Heart right ventricle (tissue), 16 donors: ENCODE data around the gene DYRK2. TPM values are rescaled to one million over a fixed set of nuclear protein-coding genes. Genes with fewer than 3 reads are reported as not detected.
A peak's percentile ranks its signal among the peaks of the same experiment; 100 is the strongest.

Experiments used
- ATAC-seq, 8 donors: fragments of 200-7000 bp; cut with Tn5 transposase; one replicate each; pipeline ENCODE4 v1.9.1; 2020; ENCODE audit warnings: mild to moderate bottlenecking in 8 of 8, moderate library complexity in 8 of 8, moderate number of reproducible peaks in 1 of 8
- DNase-seq, 2 donors: peaks; one replicate each; pipeline ENCODE4 v3.0.0-alpha.2; 2020
- H3K27ac ChIP-seq, 10 donors: fragments of 200-600 bp; sonication (generic) in 2 of 10; one replicate each; pipeline versions ENCODE4 v1.5.0 to v1.8.0; 2020 to 2022; ENCODE audit warnings: mild to moderate bottlenecking in 3 of 10
- H3K27me3 ChIP-seq, 7 donors: fragments of 200-600 bp; one replicate each; pipeline ENCODE4 v1.8.0; 2021 to 2022; ENCODE audit warnings: mild to moderate bottlenecking in 2 of 7
- H3K36me3 ChIP-seq, 9 donors: fragments of 200-600 bp; sonication (generic) in 1 of 9; one replicate each; pipeline versions ENCODE4 v1.5.0 to v1.8.0; 2020 to 2022; ENCODE audit warnings: mild to moderate bottlenecking in 2 of 9
- H3K4me1 ChIP-seq, 9 donors: fragments of 200-600 bp; sonication (generic) in 1 of 9; one replicate each; pipeline versions ENCODE4 v1.5.0 to v1.8.0; 2020 to 2022; ENCODE audit warnings: mild to moderate bottlenecking in 4 of 9
- H3K4me3 ChIP-seq, 10 donors: fragments of 200-600 bp; sonication (generic) in 2 of 10; one replicate each; pipeline versions ENCODE4 v1.5.0 to v1.8.0; 2020 to 2022; ENCODE audit warnings: mild to moderate bottlenecking in 7 of 10, moderate library complexity in 2 of 10
- H3K9me3 ChIP-seq, 11 donors: fragments of 200-600 bp in 10 of 11; sonication (generic) in 2 of 11; one replicate each; pipeline versions ENCODE4 v1.5.0 to v1.8.0; 2013 to 2022; ENCODE audit warnings: mild to moderate bottlenecking in 2 of 11, control low read depth in 1 of 11, moderate library complexity in 1 of 11
- whole genome bisulfite sequencing, 2 donors: extraction: QIAGEN DNeasy Blood & Tissue Kit; methylation state at CpG; one replicate each; pipeline ENCODE4 v1.1.7; 2013; ENCODE audit warnings: inconsistent platforms in 1 of 2; 5-methylcytosine and 5-hydroxymethylcytosine counted together
- intact Hi-C, 10 donors: fragments of 100-400 bp; cut with DNase I; formaldehyde crosslinking; loops; one replicate each; pipeline versions ENCODE4 v1.11.1 to v1.14.2; 2022
- polyA plus RNA-seq, 2 donors: library from polyadenylated mRNA; stranded (reverse); fragments of 200-250 nt; gene quantifications; one replicate each; pipeline ENCODE4 v1.2.3, GENCODE V29; 2013
- total RNA-seq, 10 donors: library from RNA; stranded (reverse); fragmentation: NEBNext Ultra II Directional in 3 of 10; extraction: Animal tissue kit (Norgen Biotek cat#: 25700) in 3 of 10; gene quantifications; one replicate each; pipeline versions ENCODE4 v1.2.1 to v1.2.4, GENCODE V29; 2021 to 2023
- TF ChIP-seq, protein P1 (sequence below), 9 donors: fragments of 200-600 bp; sonication (generic) in 2 of 9; IDR thresholded peaks; one replicate each; pipeline versions ENCODE4 v1.5.0 to v1.8.0; 2021 to 2022; ENCODE audit warnings: antibody characterized with exemption in 9 of 9, mild to moderate bottlenecking in 5 of 9, moderate library complexity in 1 of 9
- donor health status: Arrhythmogenic right ventricular cardiomyopathy.
- donor health status: ischemic (EF 13 %, LVEDD 7.1; RV severe dilation, severe dysfunction).
- donor health status: healthy with polysubstance abuse.
- donor health status: DM: no; HTN: yes; CAD: no.
- donor health status: DM: no; HTN: no; CAD: no.
- donor health status: ischemic (EF 25% LVEDD 6.9; RV normal size, moderate dysfunction).
- donor health status: ischemic (EF 25% LVEDD 5.7; RV mildly dilated, moderate dysfunction).
- donor health status: healthy.
- donor health status: DM: yes; HTN: yes; CAD: no.
- donor health status: Ischemic cardiomyopathy.
- donor health status: ischemic (EF 35%, LVEDD 5.7; RV mildly dilated, moderate dysfunction).
- donor health status: nonischemic (EF 11% LVEDD 7.7; RV severe dilation, severe dysfunction).
- donor health status: DM: yes; HTN: yes; CAD: no.
- donor health status: PGD.
- donor health status: ischemic (EF 29% LVEDD 5.4; RV normal size, mild dysfunction).
- donor health status: nonischemic (EF 23%, LVEDD 6.1; RV moderate dilation, normal function).

DYRK2 gene
- total and polyA plus RNA-seq, 12 donors, result 6.4 to 55.8 (median 41.9) TPM

DNA sequence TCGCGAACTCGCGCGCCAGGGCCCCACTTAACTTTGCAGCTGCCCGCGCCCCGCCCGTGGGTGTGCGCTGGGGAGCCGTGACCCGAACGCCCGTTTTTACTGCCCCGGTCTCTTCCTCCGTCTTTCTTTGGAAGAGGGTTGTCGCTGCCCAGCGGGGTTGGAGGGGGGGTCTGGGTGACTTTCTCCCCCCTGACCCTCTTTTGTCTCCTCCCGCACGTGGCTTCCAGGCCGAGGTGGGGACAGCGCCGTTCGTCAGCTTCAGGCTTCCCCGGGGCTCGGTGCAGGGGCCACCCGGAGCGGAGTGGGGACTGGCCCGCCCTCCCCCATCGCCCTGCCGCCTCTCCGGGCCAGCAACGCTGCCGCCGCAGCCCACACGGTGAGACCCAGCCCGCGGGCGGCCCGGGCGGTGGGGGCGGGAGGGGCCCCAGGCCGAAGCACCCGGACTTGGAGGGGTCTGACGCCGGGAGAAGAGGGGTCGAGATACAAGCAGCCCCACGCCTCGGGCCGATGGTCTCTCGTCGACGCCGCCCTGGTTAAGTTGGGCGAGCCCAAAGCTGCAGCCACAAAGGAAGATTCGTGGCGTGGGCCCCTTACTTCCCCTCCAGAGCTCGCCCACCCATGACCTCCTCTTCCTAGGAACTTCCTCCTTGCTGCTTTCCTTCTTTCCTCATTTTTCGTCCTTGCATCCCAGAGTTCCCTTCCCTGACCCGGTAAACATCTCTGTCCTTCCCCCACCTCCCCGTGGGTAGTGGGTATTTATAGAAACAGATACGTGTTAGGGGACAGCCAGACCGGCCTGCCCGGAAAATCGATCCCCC lies 1.2 kb downstream of the DYRK2 start:
- Histone ChIP-seq H3K9me3 (no peaks in the 10 kb centered on the region), H3K4me3 (peak overlapping the region; percentile 39 to 99 (median 91)), H3K4me1 (peaks cover 2 to 54% (median 49%) of the 10 kb centered on the region in 9 donors), H3K36me3 (peaks cover 0 to 22% (median 0%) of the 10 kb centered on the region in 9 donors), H3K27ac (peak overlapping the region; percentile 95 to 99 (median 98)), H3K27me3 (no peaks in the 10 kb centered on the region)
- peak; percentile 30 to 80 (median 53) for ATAC-seq
- intact Hi-C loops, result loop anchor here (1.0 to 10.0 kb wide), 18 partner anchors 48 to 382 kb away; partner anchors contain the start of gene CAND1 (in 1 of the 10)
- peak; percentile 57 to 59 for DNase-seq
- TF ChIP-seq, protein P1, sequence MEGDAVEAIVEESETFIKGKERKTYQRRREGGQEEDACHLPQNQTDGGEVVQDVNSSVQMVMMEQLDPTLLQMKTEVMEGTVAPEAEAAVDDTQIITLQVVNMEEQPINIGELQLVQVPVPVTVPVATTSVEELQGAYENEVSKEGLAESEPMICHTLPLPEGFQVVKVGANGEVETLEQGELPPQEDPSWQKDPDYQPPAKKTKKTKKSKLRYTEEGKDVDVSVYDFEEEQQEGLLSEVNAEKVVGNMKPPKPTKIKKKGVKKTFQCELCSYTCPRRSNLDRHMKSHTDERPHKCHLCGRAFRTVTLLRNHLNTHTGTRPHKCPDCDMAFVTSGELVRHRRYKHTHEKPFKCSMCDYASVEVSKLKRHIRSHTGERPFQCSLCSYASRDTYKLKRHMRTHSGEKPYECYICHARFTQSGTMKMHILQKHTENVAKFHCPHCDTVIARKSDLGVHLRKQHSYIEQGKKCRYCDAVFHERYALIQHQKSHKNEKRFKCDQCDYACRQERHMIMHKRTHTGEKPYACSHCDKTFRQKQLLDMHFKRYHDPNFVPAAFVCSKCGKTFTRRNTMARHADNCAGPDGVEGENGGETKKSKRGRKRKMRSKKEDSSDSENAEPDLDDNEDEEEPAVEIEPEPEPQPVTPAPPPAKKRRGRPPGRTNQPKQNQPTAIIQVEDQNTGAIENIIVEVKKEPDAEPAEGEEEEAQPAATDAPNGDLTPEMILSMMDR (IDR thresholded peaks at IDR 0.05), result no peak
- 0 to 1% methylated on average over 58 to 65 of the region's 65 CpGs for WGBS, 2 donors

DNA sequence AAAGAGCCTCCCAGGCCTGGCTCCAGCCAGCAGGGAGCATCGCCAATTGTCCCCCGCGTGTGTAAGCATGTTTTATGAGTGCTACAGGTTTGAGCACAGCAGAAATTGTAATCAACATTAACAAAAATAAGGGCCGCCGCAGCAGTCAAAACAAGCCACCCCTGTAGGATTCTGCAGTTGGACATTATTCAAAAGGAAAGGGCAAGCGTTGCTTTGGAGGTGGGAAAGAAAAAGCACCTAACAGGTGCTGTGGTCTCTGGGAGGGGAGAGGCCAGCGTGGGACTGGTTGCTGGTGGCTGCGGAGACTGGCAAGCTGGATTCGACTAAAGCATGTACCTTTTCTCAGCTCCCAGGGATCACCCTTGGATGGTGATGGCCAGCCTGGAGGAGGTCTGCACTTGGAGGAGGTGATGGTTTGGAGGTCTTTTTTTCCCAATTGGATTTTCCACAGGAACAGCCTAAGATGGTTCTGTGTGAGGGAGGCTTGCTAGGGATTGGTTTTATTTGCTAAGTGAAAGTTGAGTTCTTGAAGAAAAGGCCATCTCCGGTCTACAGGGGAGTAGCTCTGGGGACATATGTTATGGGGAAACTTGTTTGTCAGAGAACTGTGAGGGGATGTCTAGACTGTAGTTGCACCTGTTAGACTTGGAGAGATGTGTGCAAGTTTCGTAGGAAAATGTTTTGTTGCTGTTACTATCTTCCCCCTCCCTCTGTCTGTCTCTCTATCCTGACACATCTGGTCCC lies 2.0 kb downstream of the DYRK2 start:
- TF ChIP-seq, protein P1 (IDR thresholded peaks at IDR 0.05), result no peak
- H3K9me3 ChIP-seq, result no peaks in the 10 kb centered on the region
- WGBS, 2 donors, result 12% methylated on average over 11 of the region's 11 CpGs
- DNase-seq, result peak in 1 of 2 donors; percentile 51
- peak in 1 of 8 donors; percentile 6 for ATAC-seq
- H3K36me3 ChIP-seq, result peaks cover 0 to 22% (median 0%) of the 10 kb centered on the region in 9 donors
- no peaks in the 10 kb centered on the region for H3K27me3 ChIP-seq
- peak overlapping the region; percentile 39 to 99 (median 91) for H3K4me3 ChIP-seq
- peaks cover 6 to 62% (median 55%) of the 10 kb centered on the region in 9 donors for H3K4me1 ChIP-seq
- intact Hi-C loops, result loop anchor here in 7 of 10 donors (1.0 to 10.0 kb wide), 12 partner anchors 47 to 293 kb away; no protein-coding TSS in a partner anchor
- H3K27ac ChIP-seq, result peak overlapping the region; percentile 95 to 99 (median 98)

DNA sequence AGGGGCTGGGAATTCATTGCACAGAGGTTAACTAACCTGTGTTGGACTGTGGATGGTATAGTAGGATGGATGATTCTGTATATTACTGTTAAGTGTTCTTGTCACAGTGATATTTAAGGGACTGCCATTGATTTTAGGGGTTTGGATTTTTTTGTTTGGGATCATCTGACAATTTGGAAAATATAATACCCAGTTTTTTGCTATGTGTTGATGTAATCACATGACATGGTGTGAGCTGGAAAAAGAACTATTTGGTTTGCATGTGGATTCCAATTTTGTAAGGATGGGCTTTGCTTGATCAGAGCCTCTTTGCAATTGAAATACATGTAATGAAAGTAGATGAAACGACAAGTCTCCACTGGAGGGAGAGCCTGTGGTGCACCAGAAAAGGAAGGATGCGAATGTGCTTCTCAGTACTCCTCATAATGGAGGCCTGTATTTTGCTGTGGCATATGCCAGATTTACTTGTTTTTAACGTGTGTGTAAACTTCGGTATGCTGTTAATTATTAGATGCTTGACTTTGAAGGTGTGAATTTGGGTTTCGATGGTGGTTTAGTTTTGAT lies 2.7 kb downstream of the DYRK2 start:
- intact Hi-C loops, result loop anchor here in 7 of 10 donors (2.0 to 10.0 kb wide), 11 partner anchors 46 to 294 kb away; no protein-coding TSS in a partner anchor
- Histone ChIP-seq H3K9me3 (no peaks in the 10 kb centered on the region), H3K4me3 (peak overlapping the region in 9 of 10 donors; percentile 79 to 99 (median 91)), H3K27ac (peak overlapping the region in 8 of 10 donors; percentile 95 to 99 (median 98)), H3K27me3 (no peaks in the 10 kb centered on the region), H3K4me1 (peaks cover 10 to 68% (median 61%) of the 10 kb centered on the region in 9 donors), H3K36me3 (peaks cover 0 to 22% (median 0%) of the 10 kb centered on the region in 9 donors)
- no peak for ATAC-seq
- 29 to 36% methylated on average over 5 of the region's 5 CpGs for WGBS, 2 donors
- DNase-seq, result no peak
- TF ChIP-seq, protein P1 (IDR thresholded peaks at IDR 0.05), result peak in 6 of 9 donors; percentile 23 to 56 (median 44)
